Thoracic aorta (tissue), 2 donors: Measurements from ENCODE around the gene TMEM106C. TPM values are rescaled to one million over a fixed set of nuclear protein-coding genes. Genes with fewer than 3 reads are reported as not detected.

Experiments used
- ATAC-seq: fragments of 150-250 bp; one replicate; pipeline ENCODE4 v1.8.0; 2017; ENCODE audit warnings: low read depth; ENCODE audit not compliant: insufficient number of reproducible peaks, low FRiP score
- DNase-seq: peaks from one replicate; pipeline ENCODE4 v3.0.0-alpha.2; 2020; ENCODE audit warnings: low spot score
- H3K27ac ChIP-seq, 2 donors: fragments of 200-600 bp; sonication (generic); 1 replicate in 1 of 2; 2 replicates in 1 of 2; pipeline ENCODE4 v1.5.1; 2016; ENCODE audit warnings: mild to moderate bottlenecking in 2 of 2, moderate library complexity in 2 of 2
- H3K27me3 ChIP-seq: fragments of 200-600 bp; sonication (generic); replicated peaks from 2 replicates; pipeline ENCODE4 v1.6.0; 2016; ENCODE audit warnings: mild to moderate bottlenecking; ENCODE audit not compliant: insufficient read depth
- H3K36me3 ChIP-seq: fragments of 200-600 bp; sonication (generic); one replicate; pipeline ENCODE4 v1.5.1; 2016
- H3K4me1 ChIP-seq, 2 donors: fragments of 200-600 bp; sonication (generic); 1 replicate in 1 of 2; 2 replicates in 1 of 2; pipeline versions ENCODE4 v1.5.1 to v1.6.0; 2016; ENCODE audit warnings: low read depth in 2 of 2, mild to moderate bottlenecking in 1 of 2; ENCODE audit not compliant: control insufficient read depth in 1 of 2
- H3K4me3 ChIP-seq: fragments of 200-600 bp; sonication (generic); 2 replicates; pipeline ENCODE4 v1.5.1; 2016; ENCODE audit warnings: mild to moderate bottlenecking
- H3K9me3 ChIP-seq: fragments of 200-600 bp; sonication (generic); 2 replicates; pipeline ENCODE4 v1.5.1; 2016
- CTCF ChIP-seq: fragments of 200-600 bp; sonication (generic); IDR thresholded peaks from one replicate; pipeline ENCODE4 v1.5.1; 2019; ENCODE audit warnings: antibody characterized with exemption
- total RNA-seq, 2 donors: library from RNA; depleted of rRNA; stranded (reverse); fragments of >200 nt; gene quantifications; one replicate each; pipeline versions ENCODE4 v1.1.0 to v1.2.3, GENCODE V29; 2016

TMEM106C gene
- total RNA-seq, 2 donors from 2014 or later, result 48.1 to 149 TPM

- ATAC-seq (no peak), DNase-seq (no peak)
- Histone ChIP-seq H3K4me3 (no peak overlapping the region), H3K27me3 (peaks cover 10% of the 10 kb centered on the region), H3K36me3 (no peaks in the 10 kb centered on the region), H3K4me1 (peaks cover 0 to 2% of the 10 kb centered on the region in 2 donors), H3K9me3 (no peaks in the 10 kb centered on the region), H3K27ac (no peak overlapping the region)
- TF ChIP-seq CTCF, result no peak
Observed at GRCh38 chr12:48010366-48010970, 47.1 kb downstream of the TMEM106C start.

- Histone ChIP-seq H3K4me1 (no peaks in the 10 kb centered on the region), H3K36me3 (no peaks in the 10 kb centered on the region), H3K27ac (no peak overlapping the region), H3K4me3 (no peak overlapping the region), H3K27me3 (peaks cover 2% of the 10 kb centered on the region), H3K9me3 (no peaks in the 10 kb centered on the region)
- TF ChIP-seq CTCF, result no peak
- DNase-seq, result no peak
- no peak for ATAC-seq
Observed at GRCh38 chr12:48012070-48012469, 48.7 kb downstream of the TMEM106C start.

GRCh38 chr12:48013287-48013686 lies 49.9 kb downstream of the TMEM106C start:
- ATAC-seq, result no peak
- no peaks in the 10 kb centered on the region for H3K4me1 ChIP-seq
- no peak overlapping the region for H3K27ac ChIP-seq
- H3K27me3 ChIP-seq, result no peaks in the 10 kb centered on the region
- no peak overlapping the region for H3K4me3 ChIP-seq
- no peak for TF ChIP-seq CTCF
- no peak for DNase-seq
- no peaks in the 10 kb centered on the region for H3K9me3 ChIP-seq
- no peaks in the 10 kb centered on the region for H3K36me3 ChIP-seq

GRCh38 chr12:48015129-48015528 lies 51.7 kb downstream of the TMEM106C start:
- Histone ChIP-seq H3K4me3 (no peak overlapping the region), H3K36me3 (no peaks in the 10 kb centered on the region), H3K4me1 (no peaks in the 10 kb centered on the region), H3K27me3 (no peaks in the 10 kb centered on the region), H3K27ac (no peak overlapping the region), H3K9me3 (no peaks in the 10 kb centered on the region)
- no peak for ATAC-seq
- no peak for DNase-seq
- TF ChIP-seq CTCF, result no peak

GRCh38 chr12:48015954-48016353 lies 52.6 kb downstream of the TMEM106C start:
- Histone ChIP-seq H3K4me3 (no peak overlapping the region), H3K9me3 (no peaks in the 10 kb centered on the region), H3K4me1 (no peaks in the 10 kb centered on the region), H3K27me3 (no peaks in the 10 kb centered on the region), H3K36me3 (no peaks in the 10 kb centered on the region), H3K27ac (no peak overlapping the region)
- ATAC-seq (no peak), DNase-seq (no peak)
- TF ChIP-seq CTCF, result no peak
